Activated naive CD4-positive, alpha-beta T cell treated with anti-CD3 and anti-CD28 coated beads for 36 hours (primary cell): ENCODE results near the gene DHODH. TPM values are rescaled to one million over a fixed set of nuclear protein-coding genes. Genes with fewer than 3 reads are reported as not detected.
"Not testable (repeated sequence)": the region's sequence is repeated elsewhere in the genome, so short reads cannot be mapped to it uniquely, and the experiment has no call there.

Source experiments
- CTCF ChIA-PET: fragments of 350-600 bp; sonication (Branson Sonifier 250); formaldehyde crosslinking; loops from one replicate; lab custom pipeline; 2021; ENCODE audit warnings: antibody characterized with exemption; lab: Charles Lee
- DNase-seq: peaks from one replicate; pipeline ENCODE4 v3.0.0-alpha.2; 2020
- H3K27ac Mint-ChIP-seq: one replicate; pipeline ENCODE4 v1.8.0; 2021; ENCODE audit warnings: mild to moderate bottlenecking, mixed read lengths
- H3K27me3 Mint-ChIP-seq: one replicate; pipeline ENCODE4 v1.8.0; 2021; ENCODE audit warnings: low read depth, mixed read lengths
- H3K36me3 Mint-ChIP-seq: one replicate; pipeline ENCODE4 v1.8.0; 2021; ENCODE audit warnings: low read depth, mixed read lengths
- H3K4me1 Mint-ChIP-seq: one replicate; pipeline ENCODE4 v1.8.0; 2021; ENCODE audit warnings: low read depth, mixed read lengths
- H3K4me3 Mint-ChIP-seq: one replicate; pipeline ENCODE4 v1.8.0; 2021; ENCODE audit warnings: mild to moderate bottlenecking, moderate library complexity, mixed read lengths
- H3K9me3 Mint-ChIP-seq: one replicate; pipeline ENCODE4 v1.8.0; 2021; ENCODE audit warnings: mixed read lengths
- intact Hi-C: fragments of 100-400 bp; cut with micrococcal nuclease; formaldehyde crosslinking; loops from one replicate; pipeline ENCODE4 v1.15.1; 2023
- total RNA-seq, 2 experiments: library from RNA; stranded (reverse); gene quantifications; one replicate each; pipeline ENCODE4 v1.2.3, GENCODE V29; 2021

The DHODH gene
- total RNA-seq, 2 experiments from 2014 or later, result 18.3 to 19.9 TPM

GRCh38 chr16:72064361-72064894 lies 55.9 kb downstream of the DHODH start:
- H3K36me3 Mint-ChIP-seq, result no peaks in the 10 kb centered on the region
- no peaks in the 10 kb centered on the region for H3K27me3 Mint-ChIP-seq
- H3K4me3 Mint-ChIP-seq, result no peak overlapping the region
- no peaks in the 10 kb centered on the region for H3K4me1 Mint-ChIP-seq
- intact Hi-C loops, result no loop called here
- no peaks in the 10 kb centered on the region for H3K9me3 Mint-ChIP-seq
- CTCF ChIA-PET, result no interaction called here
- no peak overlapping the region for H3K27ac Mint-ChIP-seq
- no peak for DNase-seq

- Mint-ChIP-seq H3K4me3 (no peak overlapping the region), H3K27ac (no peak overlapping the region), H3K4me1 (no peaks in the 10 kb centered on the region), H3K36me3 (no peaks in the 10 kb centered on the region), H3K27me3 (no peaks in the 10 kb centered on the region), H3K9me3 (no peaks in the 10 kb centered on the region)
- intact Hi-C loops, result loop anchor here (1.0 kb wide), 1 partner anchor 33 kb away; no protein-coding TSS in a partner anchor
- no peak for DNase-seq
- CTCF ChIA-PET, result interaction anchor here (0.9 to 3.8 kb wide), 5 partner anchors 11 to 33 kb away, joined by 3 to 20 read pairs (median 4); partner anchors contain the start of genes DHX38 and TXNL4B
These were observed 58.2 kb downstream of the DHODH start for GRCh38 chr16:72066747-72067146.

GRCh38 chr16:72068930-72069329 lies 60.4 kb downstream of the DHODH start:
- intact Hi-C loops, result no loop called here
- H3K27me3 Mint-ChIP-seq, result no peaks in the 10 kb centered on the region
- H3K36me3 Mint-ChIP-seq, result no peaks in the 10 kb centered on the region
- H3K9me3 Mint-ChIP-seq, result no peaks in the 10 kb centered on the region
- no peak overlapping the region for H3K27ac Mint-ChIP-seq
- no peak for DNase-seq
- CTCF ChIA-PET, result interaction anchor here (0.6 to 3.8 kb wide), 3 partner anchors 25 to 139 kb away, joined by 3 to 20 read pairs (median 5); partner anchors contain the start of genes DHX38 and TXNL4B
- H3K4me3 Mint-ChIP-seq, result no peak overlapping the region
- H3K4me1 Mint-ChIP-seq, result no peaks in the 10 kb centered on the region

- H3K4me3 Mint-ChIP-seq, result no peak overlapping the region
- no peaks in the 10 kb centered on the region for H3K4me1 Mint-ChIP-seq
- CTCF ChIA-PET, result no interaction called here
- no peaks in the 10 kb centered on the region for H3K27me3 Mint-ChIP-seq
- H3K36me3 Mint-ChIP-seq, result no peaks in the 10 kb centered on the region
- no peak for DNase-seq
- H3K9me3 Mint-ChIP-seq, result no peaks in the 10 kb centered on the region
- intact Hi-C loops, result no loop called here
- H3K27ac Mint-ChIP-seq, result no peak overlapping the region
These were observed 64.2 kb downstream of the DHODH start for GRCh38 chr16:72072514-72073342.

- intact Hi-C loops, result no loop called here
- no peaks in the 10 kb centered on the region for H3K27me3 Mint-ChIP-seq
- H3K27ac Mint-ChIP-seq, result no peak overlapping the region
- H3K4me3 Mint-ChIP-seq, result no peak overlapping the region
- DNase-seq, result no peak
- H3K4me1 Mint-ChIP-seq, result no peaks in the 10 kb centered on the region
- CTCF ChIA-PET, result no interaction called here
- no peaks in the 10 kb centered on the region for H3K9me3 Mint-ChIP-seq
- peaks cover 1% of the 10 kb centered on the region for H3K36me3 Mint-ChIP-seq
These were observed 65.2 kb downstream of the DHODH start for GRCh38 chr16:72073560-72074230.

- H3K9me3 Mint-ChIP-seq, H3K4me1 Mint-ChIP-seq, H3K27ac Mint-ChIP-seq, H3K36me3 Mint-ChIP-seq, CTCF ChIA-PET, intact Hi-C loops, H3K4me3 Mint-ChIP-seq, DNase-seq, H3K27me3 Mint-ChIP-seq: not testable (repeated sequence)
These were observed 66.5 kb downstream of the DHODH start for GRCh38 chr16:72075067-72075466.

Other genes starting within 250 kb of the DHODH start
- 10 to 100 TPM; 56.4 to 59.3 TPM for gene AP1G1, start 199.9 kb upstream of the DHODH start, total RNA-seq
- 10 to 100 TPM; 11.3 to 11.9 TPM for gene ATXN1L, start 162.8 kb upstream of the DHODH start, total RNA-seq
- 1 to 10 TPM; 5.9 TPM for gene ZNF821, start 124.6 kb upstream of the DHODH start, total RNA-seq
- gene IST1, start 113.2 kb upstream of the DHODH start, total RNA-seq, result 100 to 1,000 TPM; 196 to 203 TPM
- gene PKD1L3, start 8.3 kb upstream of the DHODH start, total RNA-seq, result not detected
- gene HP, start 45.8 kb downstream of the DHODH start, total RNA-seq, result not detected
- not detected for gene HPR, start 54.5 kb downstream of the DHODH start, total RNA-seq
- 10 to 100 TPM; 22.0 to 24.1 TPM for gene TXNL4B, start 84.9 kb downstream of the DHODH start, total RNA-seq
- 10 to 100 TPM; 78.6 to 79.9 TPM for gene DHX38, start 85.1 kb downstream of the DHODH start, total RNA-seq
- under 1 TPM; 0.17 to 0.24 TPM for gene PMFBP1, start 163.4 kb downstream of the DHODH start, total RNA-seq